Activated naive CD4-positive, alpha-beta T cell treated with anti-CD3 and anti-CD28 coated beads, Interleukin-2, amount 50 U/mL, for 24 hours (primary cell): ENCODE data around the gene TBC1D32.
A peak's percentile ranks its signal among the peaks of the same experiment; 100 is the strongest.
"Not testable (repeated sequence)": the region's sequence is repeated elsewhere in the genome, so short reads cannot be mapped to it uniquely, and the experiment has no call there.

Source experiments
- H3K27ac Mint-ChIP-seq: one replicate; pipeline ENCODE4 v1.8.0; 2021; ENCODE audit warnings: mild to moderate bottlenecking, mixed read lengths
- H3K27me3 Mint-ChIP-seq: one replicate; pipeline ENCODE4 v1.8.0; 2021; ENCODE audit warnings: mixed read lengths
- H3K36me3 Mint-ChIP-seq: one replicate; pipeline ENCODE4 v1.8.0; 2021; ENCODE audit warnings: mixed read lengths
- H3K4me1 Mint-ChIP-seq: one replicate; pipeline ENCODE4 v1.8.0; 2021; ENCODE audit warnings: mixed read lengths
- H3K4me3 Mint-ChIP-seq: one replicate; pipeline ENCODE4 v1.8.0; 2021; ENCODE audit warnings: mild to moderate bottlenecking, mixed read lengths
- H3K9me3 Mint-ChIP-seq: one replicate; pipeline ENCODE4 v1.8.0; 2021; ENCODE audit warnings: mixed read lengths

Gene TBC1D32

GRCh38 chr6:121135425-121135824 lies 198.9 kb downstream of the TBC1D32 start:
- Mint-ChIP-seq H3K36me3 (peaks cover 16% of the 10 kb centered on the region), H3K4me1 (no peaks in the 10 kb centered on the region), H3K27ac (no peak overlapping the region), H3K9me3 (no peaks in the 10 kb centered on the region), H3K27me3 (no peaks in the 10 kb centered on the region), H3K4me3 (no peak overlapping the region)

- H3K36me3 Mint-ChIP-seq, result peaks cover 16% of the 10 kb centered on the region
- H3K4me1 Mint-ChIP-seq, result no peaks in the 10 kb centered on the region
- H3K27ac Mint-ChIP-seq, result no peak overlapping the region
- no peaks in the 10 kb centered on the region for H3K27me3 Mint-ChIP-seq
- H3K9me3 Mint-ChIP-seq, result no peaks in the 10 kb centered on the region
- H3K4me3 Mint-ChIP-seq, result no peak overlapping the region
Measured at GRCh38 chr6:121134922-121135321, 199.4 kb downstream of the TBC1D32 start.

DNA sequence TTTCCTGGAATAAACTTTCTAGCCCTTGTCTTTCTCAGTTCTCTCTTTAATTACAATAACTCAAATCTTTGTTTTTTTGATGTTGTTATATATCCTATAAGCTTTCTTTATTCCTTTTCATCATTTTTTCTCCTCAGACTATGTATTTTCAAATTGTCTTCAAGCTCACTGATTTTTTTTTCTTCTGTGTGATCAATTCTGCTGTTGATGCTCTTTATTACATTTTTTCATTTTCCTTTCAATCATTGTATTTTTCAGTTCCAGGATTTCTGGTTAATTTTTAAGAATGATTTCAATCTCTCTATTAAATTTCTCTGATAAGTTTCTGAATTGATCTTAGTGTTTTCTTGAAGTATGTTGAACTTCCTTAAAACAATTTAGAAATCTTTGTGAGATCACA lies 209.7 kb downstream of the TBC1D32 start:
- Mint-ChIP-seq H3K27ac (no peak overlapping the region), H3K9me3 (peaks cover 15% of the 10 kb centered on the region), H3K4me1 (no peaks in the 10 kb centered on the region), H3K4me3 (no peak overlapping the region), H3K27me3 (no peaks in the 10 kb centered on the region), H3K36me3 (peaks cover 35% of the 10 kb centered on the region)

GRCh38 chr6:121112356-121112755 lies 221.9 kb downstream of the TBC1D32 start:
- H3K36me3 Mint-ChIP-seq, result no peaks in the 10 kb centered on the region
- no peaks in the 10 kb centered on the region for H3K27me3 Mint-ChIP-seq
- no peaks in the 10 kb centered on the region for H3K9me3 Mint-ChIP-seq
- H3K4me1 Mint-ChIP-seq, result no peaks in the 10 kb centered on the region
- peak overlapping the region; percentile 14 for H3K27ac Mint-ChIP-seq
- H3K4me3 Mint-ChIP-seq, result no peak overlapping the region

GRCh38 chr6:121110733-121111132 lies 223.5 kb downstream of the TBC1D32 start:
- Mint-ChIP-seq H3K4me3 (no peak overlapping the region), H3K4me1 (no peaks in the 10 kb centered on the region)

GRCh38 chr6:121106962-121107361 lies 227.3 kb downstream of the TBC1D32 start:
- no peaks in the 10 kb centered on the region for H3K4me1 Mint-ChIP-seq
- no peaks in the 10 kb centered on the region for H3K9me3 Mint-ChIP-seq
- H3K27me3 Mint-ChIP-seq, result no peaks in the 10 kb centered on the region
- no peak overlapping the region for H3K4me3 Mint-ChIP-seq
- H3K27ac Mint-ChIP-seq, result no peak overlapping the region
- peaks cover 7% of the 10 kb centered on the region for H3K36me3 Mint-ChIP-seq

More at GRCh38 chr6:121110733-121111132, 223.5 kb downstream of the TBC1D32 start:
- Mint-ChIP-seq H3K9me3 (no peaks in the 10 kb centered on the region), H3K27me3 (no peaks in the 10 kb centered on the region), H3K36me3 (no peaks in the 10 kb centered on the region), H3K27ac (no peak overlapping the region)

- Mint-ChIP-seq H3K27me3 (no peaks in the 10 kb centered on the region), H3K4me3 (no peak overlapping the region), H3K9me3 (no peaks in the 10 kb centered on the region), H3K4me1 (no peaks in the 10 kb centered on the region), H3K27ac (no peak overlapping the region), H3K36me3 (peaks cover 14% of the 10 kb centered on the region)
Measured at GRCh38 chr6:121105461-121105860, 228.8 kb downstream of the TBC1D32 start.

DNA sequence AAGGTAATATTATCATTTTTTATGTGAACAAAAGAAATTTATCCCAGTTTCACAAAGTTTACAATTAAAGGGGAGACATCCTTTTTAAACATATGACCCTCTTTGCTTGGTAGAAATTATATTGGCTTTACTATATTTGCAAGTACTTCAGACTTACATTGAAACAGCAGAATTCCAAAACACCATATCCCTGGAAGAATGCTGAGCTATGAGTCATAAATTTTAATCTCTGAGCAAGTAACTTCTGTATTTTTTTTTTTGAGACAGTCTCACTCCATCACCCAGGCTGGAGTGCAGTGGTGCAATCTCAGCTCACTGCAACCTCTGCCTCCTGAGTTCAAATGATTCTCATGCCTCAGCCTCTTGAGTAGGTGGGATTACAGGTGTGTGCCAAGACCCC lies 240.4 kb downstream of the TBC1D32 start:
- Mint-ChIP-seq H3K4me1 (no peaks in the 10 kb centered on the region), H3K9me3 (no peaks in the 10 kb centered on the region), H3K36me3 (peaks cover 24% of the 10 kb centered on the region), H3K27me3 (no peaks in the 10 kb centered on the region), H3K4me3 (no peak overlapping the region), H3K27ac (no peak overlapping the region)

- no peaks in the 10 kb centered on the region for H3K27me3 Mint-ChIP-seq
- H3K36me3 Mint-ChIP-seq, result peaks cover 4% of the 10 kb centered on the region
- H3K27ac Mint-ChIP-seq, result no peak overlapping the region
- H3K4me1 Mint-ChIP-seq, result no peaks in the 10 kb centered on the region
- no peak overlapping the region for H3K4me3 Mint-ChIP-seq
- H3K9me3 Mint-ChIP-seq, result no peaks in the 10 kb centered on the region
Measured at GRCh38 chr6:121090492-121090891, 243.8 kb downstream of the TBC1D32 start.

DNA sequence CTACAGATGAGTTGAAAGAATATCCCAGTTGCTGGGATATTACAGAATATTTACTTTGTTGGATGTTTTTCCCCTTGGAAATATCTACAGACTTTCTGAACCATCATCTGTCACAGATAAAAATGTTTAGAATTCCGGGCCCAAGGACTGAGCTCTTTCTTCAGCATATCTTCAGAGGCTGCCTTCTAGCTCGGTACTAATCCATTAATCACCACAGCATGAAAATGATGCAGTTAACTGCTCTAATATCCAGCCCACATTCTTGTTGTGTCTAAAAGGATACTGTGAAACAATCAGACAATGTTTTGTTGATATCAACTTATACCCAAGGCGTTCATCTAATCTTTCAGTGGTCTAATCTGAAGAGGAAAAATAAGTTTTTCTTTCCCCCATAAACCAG lies 247.4 kb downstream of the TBC1D32 start:
- Mint-ChIP-seq H3K36me3 (peaks cover 1% of the 10 kb centered on the region), H3K9me3 (no peaks in the 10 kb centered on the region), H3K27ac (no peak overlapping the region), H3K4me1 (no peaks in the 10 kb centered on the region), H3K27me3 (no peaks in the 10 kb centered on the region), H3K4me3 (no peak overlapping the region)

DNA sequence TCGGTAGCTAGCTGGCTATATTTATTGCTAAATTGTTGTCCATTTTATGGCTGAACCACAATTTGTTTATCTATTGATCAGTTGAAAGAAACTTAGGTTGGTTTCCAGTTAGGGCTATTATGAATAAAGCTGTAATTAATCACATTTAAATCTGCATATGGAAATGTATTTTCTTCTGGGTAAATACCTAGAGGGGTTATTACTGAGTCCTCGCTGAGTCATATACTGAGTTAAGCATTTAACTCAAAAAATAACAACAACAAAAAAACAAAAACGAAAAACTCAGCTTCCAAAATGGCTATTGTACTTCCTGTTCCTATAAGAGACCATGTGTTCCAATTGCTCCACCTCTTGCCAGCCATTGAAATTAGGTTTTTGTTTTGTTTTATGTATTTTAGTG lies 258.2 kb downstream of the TBC1D32 start:
- no peak overlapping the region for H3K4me3 Mint-ChIP-seq
- no peaks in the 10 kb centered on the region for H3K27me3 Mint-ChIP-seq
- peaks cover 4% of the 10 kb centered on the region for H3K4me1 Mint-ChIP-seq
- peaks cover 4% of the 10 kb centered on the region for H3K36me3 Mint-ChIP-seq
- H3K9me3 Mint-ChIP-seq, result peaks cover 3% of the 10 kb centered on the region
- H3K27ac Mint-ChIP-seq, result no peak overlapping the region

- not testable (repeated sequence) for H3K4me1 Mint-ChIP-seq, H3K27me3 Mint-ChIP-seq, H3K4me3 Mint-ChIP-seq, H3K27ac Mint-ChIP-seq
- H3K36me3 Mint-ChIP-seq, result peaks cover 25% of the 10 kb centered on the region
- H3K9me3 Mint-ChIP-seq, result peaks cover 31% of the 10 kb centered on the region
Measured at GRCh38 chr6:121068749-121069148, 265.5 kb downstream of the TBC1D32 start.

- H3K27me3 Mint-ChIP-seq, result no peaks in the 10 kb centered on the region
- H3K36me3 Mint-ChIP-seq, result peaks cover 25% of the 10 kb centered on the region
- no peak overlapping the region for H3K4me3 Mint-ChIP-seq
- H3K4me1 Mint-ChIP-seq, result no peaks in the 10 kb centered on the region
- H3K27ac Mint-ChIP-seq, result no peak overlapping the region
- H3K9me3 Mint-ChIP-seq, result peaks cover 37% of the 10 kb centered on the region
Measured at GRCh38 chr6:121067381-121067780, 266.9 kb downstream of the TBC1D32 start.

GRCh38 chr6:121064345-121064744 lies 269.9 kb downstream of the TBC1D32 start:
- Mint-ChIP-seq H3K27ac (no peak overlapping the region), H3K4me1 (no peaks in the 10 kb centered on the region), H3K4me3 (no peak overlapping the region), H3K27me3 (no peaks in the 10 kb centered on the region), H3K9me3 (peaks cover 21% of the 10 kb centered on the region), H3K36me3 (peaks cover 11% of the 10 kb centered on the region)

- H3K27ac Mint-ChIP-seq, result no peak overlapping the region
Measured at GRCh38 chr6:121055572-121056163, 278.6 kb downstream of the TBC1D32 start.

GRCh38 chr6:121048593-121048992 lies 285.7 kb downstream of the TBC1D32 start:
- not testable (repeated sequence) for H3K27ac Mint-ChIP-seq, H3K27me3 Mint-ChIP-seq, H3K4me3 Mint-ChIP-seq, H3K4me1 Mint-ChIP-seq, H3K36me3 Mint-ChIP-seq, H3K9me3 Mint-ChIP-seq

More at GRCh38 chr6:121055572-121056163, 278.6 kb downstream of the TBC1D32 start:
- H3K9me3 Mint-ChIP-seq, result no peaks in the 10 kb centered on the region
- no peaks in the 10 kb centered on the region for H3K36me3 Mint-ChIP-seq
- no peak overlapping the region for H3K4me3 Mint-ChIP-seq
- H3K27me3 Mint-ChIP-seq, result no peaks in the 10 kb centered on the region
- H3K4me1 Mint-ChIP-seq, result no peaks in the 10 kb centered on the region

GRCh38 chr6:121044905-121045304 lies 289.4 kb downstream of the TBC1D32 start:
- not testable (repeated sequence) for H3K9me3 Mint-ChIP-seq, H3K4me1 Mint-ChIP-seq, H3K27me3 Mint-ChIP-seq, H3K36me3 Mint-ChIP-seq, H3K27ac Mint-ChIP-seq, H3K4me3 Mint-ChIP-seq
